Muscle of leg (tissue), 11 donors: ENCODE measurements around the gene EPB41. TPM values are rescaled to one million over a fixed set of nuclear protein-coding genes. Genes with fewer than 3 reads are reported as not detected.
A peak's percentile ranks its signal among the peaks of the same experiment; 100 is the strongest.

Source experiments
- DNase-seq: peaks from one replicate; pipeline ENCODE4 v3.0.0; 2013
- H3K27ac ChIP-seq: one replicate; pipeline ENCODE4 v1.5.1; 2013; ENCODE audit warnings: mild to moderate bottlenecking, low read length, control low read depth
- H3K27me3 ChIP-seq: one replicate; pipeline ENCODE4 v1.6.1; 2013; ENCODE audit warnings: low read length; ENCODE audit not compliant: control insufficient read depth, insufficient read depth
- H3K36me3 ChIP-seq: one replicate; pipeline ENCODE4 v1.6.1; 2013; ENCODE audit warnings: low read length; ENCODE audit not compliant: control insufficient read depth, insufficient read depth
- H3K4me1 ChIP-seq: one replicate; pipeline ENCODE4 v1.6.1; 2013; ENCODE audit warnings: low read length; ENCODE audit not compliant: control insufficient read depth, insufficient read depth
- H3K4me3 ChIP-seq: one replicate; pipeline ENCODE4 v1.5.1; 2013; ENCODE audit warnings: low read length, control low read depth
- H3K9me3 ChIP-seq: replicated peaks from 2 replicates; pipeline ENCODE4 v1.6.1; 2013; ENCODE audit warnings: low read depth, low read length; ENCODE audit not compliant: control insufficient read depth
- WGBS: methylation state at CpG from one replicate; pipeline ENCODE4 v1.1.5; 2013; ENCODE audit warnings: missing lambda C conversion rate; ENCODE audit not compliant: insufficient coverage; 5-methylcytosine and 5-hydroxymethylcytosine counted together
- polyA plus RNA-seq, 8 donors: library from polyadenylated mRNA; unstranded; fragments of 120-200 nt; gene quantifications; one replicate each; pipeline versions ENCODE4 v1.2.1 to v1.2.3, GENCODE V29; 2013; ENCODE audit warnings: inconsistent platforms in 1 of 8, low replicate concordance in 1 of 8; ENCODE audit not compliant: insufficient read length in 8 of 8, insufficient read depth in 1 of 8
- total RNA-seq: library from RNA; stranded (reverse); fragments of 120-200 nt; gene quantifications from one replicate; pipeline ENCODE4 v1.2.4, GENCODE V29; 2013

Gene EPB41
- total and polyA plus RNA-seq, 9 donors, result 7.2 to 14.3 (median 9.5) TPM

DNA sequence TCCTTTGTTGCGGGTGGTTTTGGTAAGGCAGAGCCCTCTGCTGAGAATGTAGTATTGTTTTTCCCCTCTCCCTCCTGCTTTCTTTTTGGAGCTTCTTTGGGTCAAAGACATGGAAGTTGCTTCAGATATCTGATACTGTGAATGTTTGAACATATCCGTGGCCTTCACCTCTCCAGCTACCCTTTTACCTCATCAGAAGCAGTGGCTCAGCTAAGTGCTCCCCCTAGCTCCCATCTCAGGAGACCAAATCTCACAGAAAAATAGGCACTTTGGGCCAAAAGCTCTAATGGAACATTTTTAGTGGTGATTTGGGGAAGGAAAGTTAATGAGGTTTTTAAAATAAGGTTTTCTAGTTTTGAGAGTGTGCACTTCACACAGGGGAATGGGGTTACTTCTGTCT, 203.0 kb downstream of the EPB41 start:
- H3K4me1 ChIP-seq, result peaks cover 12% of the 10 kb centered on the region
- H3K9me3 ChIP-seq, result no peaks in the 10 kb centered on the region
- H3K4me3 ChIP-seq, result no peak overlapping the region
- H3K27ac ChIP-seq, result no peak overlapping the region
- WGBS, result no CpG with 5 or more reads among the region's 2 CpGs
- no peaks in the 10 kb centered on the region for H3K36me3 ChIP-seq
- H3K27me3 ChIP-seq, result peaks cover 22% of the 10 kb centered on the region
- no peak for DNase-seq

DNA sequence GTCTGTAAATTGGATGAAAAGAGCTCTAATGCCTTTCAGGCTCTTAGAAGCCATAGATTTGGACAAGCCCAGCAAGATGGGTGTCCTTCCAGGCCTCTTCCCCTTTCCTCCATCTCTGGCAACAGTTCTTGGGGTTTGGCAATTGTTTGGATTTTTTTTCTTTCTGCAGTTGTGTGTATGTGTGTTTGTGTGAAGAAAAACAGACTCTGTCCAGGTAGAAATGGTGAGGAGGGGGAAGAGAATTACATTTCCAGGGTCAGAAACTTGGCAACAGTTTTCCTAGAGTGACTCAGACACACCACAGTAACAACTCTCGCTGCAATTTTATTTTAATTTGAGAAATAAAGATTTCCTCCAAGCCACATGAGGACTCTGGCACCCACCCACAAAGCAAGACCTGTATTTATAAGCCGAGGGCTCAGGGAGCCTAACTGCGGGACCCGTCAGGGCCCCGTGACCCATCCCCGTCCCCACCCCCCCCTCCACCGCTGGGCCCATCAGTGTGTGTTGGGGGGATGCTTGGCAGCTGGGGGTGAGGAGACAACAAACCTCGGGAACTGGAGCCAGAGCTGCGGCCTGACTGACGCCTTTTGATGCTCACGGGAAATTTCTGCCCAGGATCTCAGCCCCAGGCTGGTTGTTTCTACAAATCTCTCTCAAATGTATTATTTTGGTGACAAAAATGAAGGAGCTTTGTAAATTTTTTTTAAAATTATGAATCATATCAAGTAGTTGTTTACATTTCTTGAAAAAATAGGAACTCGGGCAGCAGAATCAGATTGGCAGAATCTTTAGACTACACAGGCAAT, 205.0 kb downstream of the EPB41 start:
- WGBS, result 20% methylated on average over 3 of the region's 12 CpGs
- H3K27me3 ChIP-seq, result peaks cover 40% of the 10 kb centered on the region
- no peaks in the 10 kb centered on the region for H3K9me3 ChIP-seq
- DNase-seq, result peak; percentile 77
- H3K36me3 ChIP-seq, result no peaks in the 10 kb centered on the region
- H3K4me1 ChIP-seq, result peaks cover 23% of the 10 kb centered on the region
- H3K4me3 ChIP-seq, result no peak overlapping the region
- peak overlapping the region; percentile 20 for H3K27ac ChIP-seq

DNA sequence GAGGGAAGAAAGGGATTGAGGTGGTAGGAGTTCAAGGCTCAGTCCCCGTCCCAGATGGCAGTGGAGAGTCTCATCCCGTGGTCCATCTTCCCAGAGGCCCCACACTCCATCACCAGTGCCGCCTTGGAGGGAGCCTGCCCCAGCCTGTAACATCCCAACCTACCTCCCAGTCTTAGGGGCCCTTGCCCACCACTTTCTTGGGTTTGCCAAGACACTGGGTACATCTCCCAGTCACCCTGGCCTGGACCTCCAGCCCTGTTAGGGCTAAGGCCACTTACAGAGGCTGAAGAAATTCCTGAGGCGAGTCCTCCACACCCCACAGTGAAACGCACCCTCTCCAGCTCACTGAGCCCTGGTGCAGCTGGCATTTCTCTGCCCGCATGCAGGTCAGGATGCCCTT, 206.0 kb downstream of the EPB41 start:
- H3K4me1 ChIP-seq, result peaks cover 29% of the 10 kb centered on the region
- DNase-seq, result no peak
- no peaks in the 10 kb centered on the region for H3K36me3 ChIP-seq
- H3K27me3 ChIP-seq, result peaks cover 51% of the 10 kb centered on the region
- 100% methylated on average over 2 of the region's 6 CpGs for WGBS
- no peak overlapping the region for H3K4me3 ChIP-seq
- H3K27ac ChIP-seq, result no peak overlapping the region
- H3K9me3 ChIP-seq, result no peaks in the 10 kb centered on the region

DNA sequence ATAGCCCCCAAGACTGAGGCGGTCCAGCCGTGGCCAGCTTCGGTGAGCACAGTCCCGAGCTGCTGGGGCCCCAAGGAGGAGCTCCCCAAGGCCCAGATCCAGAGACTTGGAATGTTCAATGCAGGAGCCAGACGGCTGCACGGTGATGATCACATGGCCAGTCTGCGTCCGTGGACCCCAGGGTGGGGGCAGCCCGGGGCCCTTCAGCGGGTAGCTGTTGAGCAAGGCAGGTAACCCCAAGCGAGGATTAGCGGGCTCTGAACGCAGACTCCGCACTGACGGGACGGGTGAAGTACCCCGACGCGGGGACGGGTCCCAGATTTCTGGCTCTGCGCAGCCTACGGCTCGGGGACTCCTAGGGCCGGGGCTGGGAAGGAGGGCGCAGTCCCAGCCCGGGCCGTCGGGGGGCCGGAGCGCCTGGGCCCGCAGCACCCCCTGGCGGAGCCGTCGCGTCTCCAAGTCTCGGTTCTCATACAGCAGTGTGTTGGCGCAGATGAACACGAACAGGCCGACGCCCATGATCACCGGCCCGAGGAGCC, 206.6 kb downstream of the EPB41 start:
- peak; percentile 77 for DNase-seq
- Histone ChIP-seq H3K27me3 (peaks cover 55% of the 10 kb centered on the region), H3K36me3 (no peaks in the 10 kb centered on the region), H3K9me3 (no peaks in the 10 kb centered on the region), H3K4me1 (peaks cover 35% of the 10 kb centered on the region), H3K4me3 (no peak overlapping the region), H3K27ac (peak overlapping the region; percentile 42)
- 16% methylated on average over 42 of the region's 42 CpGs for WGBS

DNA sequence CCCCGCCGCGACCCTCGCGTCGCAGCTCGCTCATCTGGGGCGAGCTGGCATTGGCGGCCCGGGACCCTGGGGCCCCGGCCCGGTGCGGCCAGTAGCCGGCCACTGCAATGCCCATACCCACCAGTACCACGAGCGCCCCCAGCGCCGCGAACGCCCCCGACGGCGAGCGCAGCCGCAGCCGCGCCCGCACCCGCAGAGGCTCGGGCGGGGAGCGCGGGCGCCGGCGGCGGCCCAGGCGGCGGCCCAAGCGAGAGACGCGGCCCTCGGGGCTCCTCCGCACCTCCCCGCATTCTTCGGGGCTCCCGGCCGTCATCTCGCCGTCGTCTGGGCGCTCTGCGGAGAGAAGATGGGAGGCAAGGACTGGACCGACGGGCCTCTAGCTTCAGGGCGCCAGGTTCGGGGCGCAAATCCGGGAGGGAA, 207.2 kb downstream of the EPB41 start:
- DNase-seq, result no peak
- Histone ChIP-seq H3K4me3 (peak overlapping the region; percentile 50), H3K27me3 (peaks cover 60% of the 10 kb centered on the region), H3K9me3 (no peaks in the 10 kb centered on the region), H3K36me3 (no peaks in the 10 kb centered on the region), H3K27ac (no peak overlapping the region), H3K4me1 (peaks cover 35% of the 10 kb centered on the region)
- 1% methylated on average over 59 of the region's 59 CpGs for WGBS

DNA sequence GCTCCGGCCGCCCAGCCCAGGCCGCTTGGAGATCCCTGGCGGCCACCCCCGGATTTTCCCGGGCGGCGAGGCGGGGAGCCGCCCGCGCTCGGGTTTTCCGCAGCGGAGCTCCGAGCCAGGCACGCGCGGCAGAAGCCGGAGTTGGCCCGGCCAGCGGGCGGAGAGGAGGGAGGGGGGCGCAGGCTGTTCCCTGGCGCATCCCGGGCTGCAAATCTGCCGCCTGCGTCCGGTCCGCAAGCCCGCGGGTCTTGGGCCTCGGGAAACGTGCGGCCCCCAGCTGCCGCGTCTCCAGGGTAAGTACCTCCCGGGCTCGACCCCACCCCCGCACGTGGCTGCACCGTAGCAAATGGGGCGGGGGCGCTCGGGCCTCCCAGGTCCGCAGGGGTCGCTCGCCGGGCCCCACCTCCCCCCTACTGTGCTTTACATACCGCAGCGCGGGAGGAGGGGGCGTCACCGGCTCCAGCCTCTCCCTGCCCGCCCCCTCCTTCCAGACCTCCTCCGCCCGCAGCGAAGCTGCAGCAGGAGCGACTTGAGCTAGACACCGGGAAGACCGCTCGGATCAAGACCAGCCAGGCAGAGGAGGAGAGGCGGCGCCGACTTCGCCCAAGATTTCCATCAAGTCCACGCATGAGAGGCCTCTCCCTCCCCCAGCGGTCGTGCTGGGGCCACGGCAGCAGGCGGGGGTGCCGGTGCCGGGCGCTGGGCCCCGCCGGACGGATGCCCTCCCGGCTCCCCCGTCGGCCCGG, 207.7 kb downstream of the EPB41 start:
- peak overlapping the region; percentile 50 for H3K4me3 ChIP-seq
- peaks cover 60% of the 10 kb centered on the region for H3K27me3 ChIP-seq
- H3K36me3 ChIP-seq, result no peaks in the 10 kb centered on the region
- peaks cover 35% of the 10 kb centered on the region for H3K4me1 ChIP-seq
- peak; percentile 82 for DNase-seq
- peak overlapping the region; percentile 99 for H3K27ac ChIP-seq
- H3K9me3 ChIP-seq, result no peaks in the 10 kb centered on the region
- WGBS, result under 1% methylated on average over 78 of the region's 81 CpGs

DNA sequence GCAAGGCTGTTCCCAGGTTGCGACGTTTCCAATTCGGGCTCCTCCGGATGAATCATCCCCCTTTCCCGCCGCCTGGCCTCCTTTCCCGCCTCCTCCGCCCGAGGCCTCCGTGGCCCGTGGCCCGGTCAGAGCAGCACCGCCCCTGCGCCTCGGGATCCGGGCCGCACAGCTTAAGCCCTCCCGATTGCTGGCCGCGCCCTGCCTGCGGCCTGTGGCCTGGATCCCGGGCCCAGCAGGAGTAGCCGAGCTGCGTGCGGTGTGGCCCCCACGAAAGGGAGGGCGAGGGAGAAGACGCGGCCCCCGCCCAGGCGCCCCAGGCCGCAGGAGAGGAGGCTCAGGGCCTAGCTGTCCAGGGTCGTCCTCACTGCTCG, 208.3 kb downstream of the EPB41 start:
- 3% methylated on average over 27 of the region's 34 CpGs for WGBS
- H3K27me3 ChIP-seq, result peaks cover 62% of the 10 kb centered on the region
- H3K4me3 ChIP-seq, result peak overlapping the region; percentile 50
- DNase-seq, result peak; percentile 87
- peak overlapping the region; percentile 99 for H3K27ac ChIP-seq
- H3K4me1 ChIP-seq, result peaks cover 35% of the 10 kb centered on the region
- H3K36me3 ChIP-seq, result no peaks in the 10 kb centered on the region
- no peaks in the 10 kb centered on the region for H3K9me3 ChIP-seq

DNA sequence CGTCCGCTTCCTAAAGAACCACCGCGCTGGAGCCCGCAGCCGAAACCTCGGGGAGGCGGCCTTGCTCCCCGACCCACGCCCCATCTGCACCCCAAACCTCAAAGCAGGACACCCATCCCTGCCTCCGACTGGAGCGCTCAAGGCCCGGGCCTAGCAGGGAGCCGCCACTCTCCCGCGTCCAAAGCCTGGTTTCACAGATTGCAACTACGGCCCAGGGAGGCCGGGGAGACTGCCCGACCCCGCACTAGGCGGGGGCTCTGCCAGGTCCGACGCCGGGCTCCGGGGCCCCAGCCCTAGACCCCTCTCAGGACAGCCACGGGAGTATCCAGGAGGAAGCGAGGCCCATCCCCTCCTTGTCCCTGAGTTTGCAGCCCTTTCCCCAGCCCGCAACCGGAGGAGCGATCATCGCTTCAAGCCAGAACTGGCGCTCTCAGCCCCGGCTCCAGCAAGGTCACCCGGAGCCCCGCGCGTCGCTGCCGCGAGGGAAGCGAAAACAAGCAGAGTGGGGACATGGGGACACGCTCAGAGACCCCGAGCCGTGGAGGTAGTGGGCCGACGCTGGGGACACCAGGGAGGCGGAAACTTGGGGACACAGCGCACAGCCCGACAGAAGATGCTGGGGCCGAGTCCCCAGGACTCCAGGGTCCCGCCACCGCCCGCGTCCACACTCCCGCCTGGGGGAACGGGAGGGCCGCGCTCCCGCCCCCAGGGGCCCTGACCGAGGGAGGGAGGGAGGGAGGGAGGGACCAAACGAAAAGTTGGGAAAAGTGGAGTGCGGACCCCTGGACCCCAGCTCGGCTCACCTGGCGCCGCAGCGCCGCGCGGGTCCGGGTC, 208.9 kb downstream of the EPB41 start:
- Histone ChIP-seq H3K36me3 (no peaks in the 10 kb centered on the region), H3K9me3 (no peaks in the 10 kb centered on the region), H3K4me1 (peaks cover 35% of the 10 kb centered on the region), H3K4me3 (peak overlapping the region; percentile 50), H3K27me3 (peaks cover 64% of the 10 kb centered on the region), H3K27ac (peak overlapping the region; percentile 99)
- WGBS, result 3% methylated on average over 69 of the region's 70 CpGs
- peak; percentile 60 for DNase-seq

DNA sequence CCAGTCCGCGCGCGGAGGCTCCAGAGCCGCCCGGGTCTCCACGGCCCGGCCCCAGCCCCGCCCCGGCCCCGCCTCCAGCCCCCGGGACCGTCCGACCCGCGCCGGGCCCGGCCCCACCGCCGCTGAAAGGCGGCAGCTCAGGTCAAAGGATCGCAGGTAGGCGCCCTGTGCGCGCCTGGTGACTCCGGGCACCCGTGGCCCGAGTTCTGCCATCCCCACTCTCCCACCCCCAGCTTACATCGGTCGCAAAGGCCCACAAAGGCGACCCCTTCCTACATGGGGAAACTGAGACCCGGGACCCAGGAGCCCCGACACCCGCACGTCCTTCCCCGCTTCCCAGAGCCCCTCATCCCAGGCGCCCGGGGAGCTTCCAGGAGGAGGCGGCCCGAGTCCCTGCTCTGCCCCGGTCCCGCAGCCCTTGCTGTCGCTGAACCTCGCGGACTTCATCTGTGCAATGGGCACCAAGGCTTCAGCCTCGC, 209.6 kb downstream of the EPB41 start, which contains the start of gene TMEM200B:
TMEM200B (minus strand) TSS at position 17 of the 479 bp plus-strand sequence. CDS start 2,075 bp downstream, outside the sequence.
- Histone ChIP-seq H3K9me3 (no peaks in the 10 kb centered on the region), H3K4me3 (peak within 1 kb of the TSS; percentile 76), H3K4me1 (peaks cover 35% of the 10 kb centered on the region), H3K27me3 (peaks cover 64% of the 10 kb centered on the region), H3K27ac (peak within 1 kb of the TSS; percentile 99), H3K36me3 (no peaks in the 10 kb centered on the region)
- under 1% methylated on average over 33 of the region's 46 CpGs for WGBS
- DNase-seq, result peak; percentile 54
